DND-41 (cell line): ENCODE results near the gene MTERF4.

ENCODE experiments used
- ATAC-seq: fragments of 200-7000 bp; cut with Tn5 transposase; 3 replicates; pipeline ENCODE4 v1.9.1; 2021; ENCODE audit warnings: low read depth; ENCODE audit not compliant: insufficient read depth
- DNase-seq: peaks from one replicate; pipeline ENCODE4 v3.0.0-alpha.2; 2020
- H2AFZ ChIP-seq: 2 replicates; pipeline ENCODE4 v1.6.0; 2012; ENCODE audit warnings: low read depth, low read length
- H3K27ac ChIP-seq: 2 replicates; pipeline ENCODE4 v1.5.1; 2012; ENCODE audit warnings: low read length, inconsistent platforms
- H3K27me3 ChIP-seq: fragments of 200-600 bp; sonication (generic); 2 replicates; pipeline ENCODE4 v1.6.0; 2012; ENCODE audit warnings: low read length, mild to moderate bottlenecking, inconsistent platforms; ENCODE audit not compliant: insufficient read depth, poor library complexity
- H3K36me3 ChIP-seq: 2 replicates; pipeline ENCODE4 v1.5.1; 2012; ENCODE audit warnings: low read length, inconsistent platforms; ENCODE audit not compliant: insufficient read depth
- H3K4me1 ChIP-seq: 2 replicates; pipeline ENCODE4 v1.5.1; 2012; ENCODE audit warnings: mild to moderate bottlenecking, low read length; ENCODE audit not compliant: insufficient read depth
- H3K4me2 ChIP-seq: 2 replicates; pipeline ENCODE4 v1.6.0; 2012; ENCODE audit warnings: mild to moderate bottlenecking, moderate library complexity, low read length, inconsistent platforms; ENCODE audit not compliant: insufficient read depth
- H3K4me3 ChIP-seq, 2 experiments: fragments of 200-600 bp in 1 of 2; shearing (Covaris generic) in 1 of 2; 2 replicates each; pipeline ENCODE4 v1.5.1; 2012 to 2016; ENCODE audit warnings: inconsistent platforms in 2 of 2, low read length in 2 of 2, mild to moderate bottlenecking in 2 of 2, low read depth in 1 of 2, moderate library complexity in 1 of 2
- H3K79me2 ChIP-seq: 2 replicates; pipeline ENCODE4 v1.6.0; 2012; ENCODE audit warnings: low read length, inconsistent platforms; ENCODE audit not compliant: insufficient read depth
- H3K9ac ChIP-seq: 2 replicates; pipeline ENCODE4 v1.6.0; 2012; ENCODE audit warnings: low read depth, mild to moderate bottlenecking, inconsistent platforms, low read length, moderate library complexity
- H3K9me3 ChIP-seq: 2 replicates; pipeline ENCODE4 v1.5.1; 2012; ENCODE audit warnings: low read length, moderate library complexity, mild to moderate bottlenecking, inconsistent platforms; ENCODE audit not compliant: insufficient read depth, severe bottlenecking
- H4K20me1 ChIP-seq: 2 replicates; pipeline ENCODE4 v1.6.0; 2012; ENCODE audit warnings: low read length; ENCODE audit not compliant: insufficient read depth
- EZH2 ChIP-seq: IDR thresholded peaks from 3 replicates; pipeline ENCODE4 v1.6.1; 2012; ENCODE audit warnings: borderline replicate concordance, low read depth, mild to moderate bottlenecking, moderate library complexity, low read length, inconsistent platforms; ENCODE audit not compliant: severe bottlenecking
- TF ChIP-seq, protein P1 (sequence below): IDR thresholded peaks from 2 replicates; pipeline ENCODE4 v1.5.1; 2012; ENCODE audit warnings: borderline replicate concordance, low read length, moderate library complexity, mild to moderate bottlenecking; ENCODE audit not compliant: poor library complexity, severe bottlenecking; ENCODE audit errors: extremely low read depth

The MTERF4 gene

GRCh38 chr2:241123816-241124536, 21.9 kb upstream of the MTERF4 start:
- no peaks in the 10 kb centered on the region for H3K4me1 ChIP-seq
- peaks cover 61% of the 10 kb centered on the region for H3K36me3 ChIP-seq
- ATAC-seq (peak; percentile 37; the same call in 1 of the 3 replicates), DNase-seq (no peak)
- no peaks in the 10 kb centered on the region for H3K9me3 ChIP-seq
- H2AFZ ChIP-seq, result no peak overlapping the region
- no peak overlapping the region for H3K9ac ChIP-seq
- no peak overlapping the region for H3K27ac ChIP-seq
- 0 out of 2 replicates have a peak, but pooled peaks cover 3% of the 10 kb centered on the region for H4K20me1 ChIP-seq
- H3K4me2 ChIP-seq, result no peak overlapping the region
- H3K27me3 ChIP-seq, result no peaks in the 10 kb centered on the region
- no peaks in the 10 kb centered on the region for H3K79me2 ChIP-seq
- H3K4me3 ChIP-seq, result no peak overlapping the region
- TF ChIP-seq EZH2, result no peak
- TF ChIP-seq, protein P1, sequence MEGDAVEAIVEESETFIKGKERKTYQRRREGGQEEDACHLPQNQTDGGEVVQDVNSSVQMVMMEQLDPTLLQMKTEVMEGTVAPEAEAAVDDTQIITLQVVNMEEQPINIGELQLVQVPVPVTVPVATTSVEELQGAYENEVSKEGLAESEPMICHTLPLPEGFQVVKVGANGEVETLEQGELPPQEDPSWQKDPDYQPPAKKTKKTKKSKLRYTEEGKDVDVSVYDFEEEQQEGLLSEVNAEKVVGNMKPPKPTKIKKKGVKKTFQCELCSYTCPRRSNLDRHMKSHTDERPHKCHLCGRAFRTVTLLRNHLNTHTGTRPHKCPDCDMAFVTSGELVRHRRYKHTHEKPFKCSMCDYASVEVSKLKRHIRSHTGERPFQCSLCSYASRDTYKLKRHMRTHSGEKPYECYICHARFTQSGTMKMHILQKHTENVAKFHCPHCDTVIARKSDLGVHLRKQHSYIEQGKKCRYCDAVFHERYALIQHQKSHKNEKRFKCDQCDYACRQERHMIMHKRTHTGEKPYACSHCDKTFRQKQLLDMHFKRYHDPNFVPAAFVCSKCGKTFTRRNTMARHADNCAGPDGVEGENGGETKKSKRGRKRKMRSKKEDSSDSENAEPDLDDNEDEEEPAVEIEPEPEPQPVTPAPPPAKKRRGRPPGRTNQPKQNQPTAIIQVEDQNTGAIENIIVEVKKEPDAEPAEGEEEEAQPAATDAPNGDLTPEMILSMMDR, result no peak

DNA sequence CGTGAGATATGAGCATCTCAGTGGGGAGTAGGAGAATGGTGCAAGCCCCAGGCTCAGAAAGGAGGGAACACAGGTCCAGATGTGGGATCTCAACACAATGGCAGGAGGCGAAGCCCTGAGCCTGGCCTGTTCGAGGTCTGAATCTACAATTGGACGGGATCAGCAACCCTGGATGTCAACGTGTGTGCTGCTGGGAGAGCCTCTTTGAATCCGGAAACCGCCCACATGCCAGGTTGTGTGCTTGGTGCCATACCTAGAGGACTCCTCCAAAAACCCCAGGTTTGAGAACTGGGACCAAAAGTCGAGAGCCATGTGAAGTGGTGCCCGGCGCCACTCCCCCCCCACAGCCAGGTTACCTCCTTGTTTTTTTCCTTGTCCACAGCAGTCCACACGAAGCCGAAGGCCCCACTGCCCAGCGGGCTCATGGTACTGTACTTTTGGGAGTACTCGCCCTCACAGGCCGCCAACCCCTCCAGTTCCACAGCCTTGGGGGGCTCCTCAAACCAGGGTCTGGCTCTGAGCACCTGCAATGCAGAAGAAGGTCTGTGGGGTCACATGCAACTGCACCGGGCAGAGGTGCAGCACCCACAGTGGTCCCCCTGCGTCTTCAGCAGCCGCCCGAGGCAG, 20.4 kb upstream of the MTERF4 start:
- ATAC-seq (no peak), DNase-seq (no peak)
- H3K27ac ChIP-seq, result no peak overlapping the region
- H3K79me2 ChIP-seq, result no peaks in the 10 kb centered on the region
- H3K36me3 ChIP-seq, result peaks cover 56% of the 10 kb centered on the region
- H3K4me2 ChIP-seq, result no peak overlapping the region
- no peak overlapping the region for H3K4me3 ChIP-seq
- TF ChIP-seq, protein P1, result no peak
- no peak for TF ChIP-seq EZH2
- no peaks in the 10 kb centered on the region for H3K4me1 ChIP-seq
- H3K9ac ChIP-seq, result no peak overlapping the region
- H2AFZ ChIP-seq, result no peak overlapping the region
- H3K27me3 ChIP-seq, result no peaks in the 10 kb centered on the region
- H4K20me1 ChIP-seq, result 0 out of 2 replicates have a peak, but pooled peaks cover 3% of the 10 kb centered on the region
- no peaks in the 10 kb centered on the region for H3K9me3 ChIP-seq

DNA sequence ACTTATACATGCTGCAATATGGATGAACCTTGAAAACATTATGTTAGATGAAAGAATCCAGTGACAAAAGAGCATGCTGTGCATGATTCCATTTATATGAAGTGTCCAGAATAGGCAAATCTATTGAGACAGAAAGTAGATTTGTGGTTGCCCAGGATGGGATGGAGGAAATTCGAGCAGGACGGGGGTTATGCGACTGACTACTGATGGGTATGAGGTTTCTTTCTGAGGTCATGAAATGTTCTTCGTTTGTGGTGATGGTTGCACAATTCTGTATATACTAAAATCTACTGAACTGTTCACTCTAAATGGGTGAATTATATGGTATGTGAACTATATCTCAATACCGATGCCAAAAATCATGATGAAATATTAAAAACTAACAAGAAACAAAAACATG, 18.9 kb upstream of the MTERF4 start:
- H3K4me1 ChIP-seq, result no peaks in the 10 kb centered on the region
- peaks cover 5% of the 10 kb centered on the region; the same call in 1 of the 2 replicates for H4K20me1 ChIP-seq
- ATAC-seq, result no peak
- TF ChIP-seq, protein P1, result no peak
- TF ChIP-seq EZH2, result no peak
- H3K79me2 ChIP-seq, result no peaks in the 10 kb centered on the region
- H3K9ac ChIP-seq, result no peak overlapping the region
- H3K4me3 ChIP-seq, result no peak overlapping the region
- no peak overlapping the region for H3K27ac ChIP-seq
- peaks cover 54% of the 10 kb centered on the region for H3K36me3 ChIP-seq
- no peak for DNase-seq
- H2AFZ ChIP-seq, result no peak overlapping the region
- no peaks in the 10 kb centered on the region for H3K27me3 ChIP-seq
- no peak overlapping the region for H3K4me2 ChIP-seq
- H3K9me3 ChIP-seq, result no peaks in the 10 kb centered on the region
